HG03521 (cell line): ENCODE measurements around the gene EIF2S3B.

Experiments
- ATAC-seq: cut with Tn5 transposase; IDR thresholded peaks from one replicate; pipeline ENCODE4 v1.9.1; 2021; ENCODE audit warnings: mild to moderate bottlenecking, moderate library complexity; ENCODE audit not compliant: unreplicated experiment

The EIF2S3B gene

DNA sequence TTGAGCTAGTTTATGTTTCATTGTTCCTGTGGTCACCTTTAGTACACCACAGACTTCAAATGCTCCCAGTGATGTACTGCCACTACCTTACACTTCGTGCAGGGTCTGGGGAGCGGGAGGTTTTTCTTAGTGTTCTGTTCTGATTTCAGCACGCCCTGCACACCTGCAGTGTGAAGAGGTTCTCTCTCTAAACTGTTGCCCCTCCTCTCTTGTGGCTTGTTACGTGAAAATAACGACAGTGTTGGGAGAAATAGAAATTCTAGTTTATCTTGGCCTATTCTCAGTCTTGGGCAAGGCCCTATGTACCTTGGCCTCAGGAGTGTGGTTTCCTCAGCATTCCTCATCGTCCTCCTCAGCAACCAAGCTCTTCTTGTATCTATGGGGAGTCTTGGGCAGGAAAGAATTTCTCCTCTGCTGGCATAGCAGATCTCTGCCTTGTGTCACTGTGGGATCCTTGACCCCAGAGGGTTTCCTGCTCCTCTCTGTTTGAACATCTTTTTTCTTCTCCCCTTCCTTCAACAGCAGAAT lies 48.6 kb downstream of the EIF2S3B start:
- no peak for ATAC-seq

DNA sequence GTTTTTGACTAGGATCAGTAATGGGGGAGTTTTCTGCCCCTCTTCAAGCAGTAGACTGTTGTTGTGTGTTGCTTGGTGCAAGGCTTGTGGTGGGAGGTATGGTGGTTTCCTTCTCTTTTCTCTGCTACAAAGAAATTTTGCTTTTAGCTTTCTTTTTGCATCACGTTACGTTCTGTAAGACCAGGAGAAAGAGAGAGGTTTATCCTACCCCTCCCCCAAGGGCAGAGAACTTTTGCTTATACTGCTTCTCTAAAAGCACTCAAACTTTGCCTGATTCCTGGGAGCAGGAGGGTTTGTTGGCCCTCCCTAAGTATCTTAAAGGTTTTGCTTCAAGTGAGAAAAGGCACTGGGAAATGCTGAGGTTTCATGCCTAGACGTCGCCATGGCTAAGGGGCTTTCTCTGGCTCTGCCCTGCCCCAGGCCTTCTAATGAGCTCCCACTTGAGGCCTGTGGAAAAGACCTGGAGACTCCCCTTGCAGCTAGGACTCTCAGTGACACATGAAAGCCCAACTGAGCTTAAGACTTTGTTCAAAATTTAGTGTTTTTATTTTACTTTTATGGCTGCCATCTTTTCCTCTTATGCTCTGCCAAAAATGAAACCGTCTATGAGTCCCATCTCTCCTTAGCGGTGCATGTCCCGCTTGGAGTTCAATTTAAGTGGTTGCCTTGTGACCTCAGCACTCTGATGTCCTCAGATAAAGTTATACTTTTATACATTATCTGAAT lies 49.2 kb downstream of the EIF2S3B start:
- no peak for ATAC-seq

DNA sequence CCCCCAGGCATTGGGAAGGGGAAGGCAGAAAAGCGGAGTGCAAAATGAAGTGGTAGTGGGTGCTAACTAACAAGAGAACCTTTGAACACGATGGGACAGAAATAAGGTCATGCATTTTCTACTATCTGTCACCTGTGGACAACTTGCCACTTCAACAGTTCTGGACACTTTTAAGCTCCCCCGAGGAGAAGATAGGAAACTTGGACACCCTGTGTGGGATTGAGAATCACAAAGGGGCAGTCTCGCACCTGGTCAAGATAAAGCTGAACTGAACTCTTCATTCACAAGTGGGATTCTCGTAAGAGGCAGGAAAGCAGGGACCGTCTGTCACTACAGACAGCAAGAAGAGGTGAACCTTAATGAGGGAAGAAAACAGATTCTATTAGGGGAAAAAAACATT lies 51.6 kb downstream of the EIF2S3B start:
- ATAC-seq, result no peak

DNA sequence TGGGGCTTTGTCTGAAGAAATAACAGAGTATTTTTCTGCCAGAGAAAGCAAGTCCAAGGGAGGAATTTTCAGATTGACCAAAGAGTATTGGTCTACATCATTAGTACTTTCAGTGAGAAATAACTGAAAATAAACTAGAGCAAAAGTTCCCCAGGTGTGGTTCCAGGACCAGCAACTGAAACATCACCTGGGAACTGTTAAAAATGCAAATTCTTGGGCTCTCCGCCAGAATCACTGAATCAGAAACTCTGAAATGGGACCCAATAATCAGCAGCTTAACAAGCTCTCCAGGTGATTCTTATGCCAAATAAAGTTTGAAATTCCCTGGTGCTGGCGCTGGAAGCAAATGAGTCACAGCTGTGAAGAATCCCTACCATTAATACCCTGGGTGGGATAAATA lies 52.1 kb downstream of the EIF2S3B start:
- ATAC-seq, result no peak
